HG02678 (cell line): Measurements from ENCODE around the gene ADAP2.
"Not testable (repeated sequence)": the region's sequence is repeated elsewhere in the genome, so short reads cannot be mapped to it uniquely, and the experiment has no call there.

Source experiments
- ATAC-seq: cut with Tn5 transposase; IDR thresholded peaks from one replicate; pipeline ENCODE4 v1.9.1; 2021; ENCODE audit warnings: mild to moderate bottlenecking, moderate library complexity; ENCODE audit not compliant: unreplicated experiment

The ADAP2 gene

GRCh38 chr17:30969989-30970830, 48.5 kb downstream of the ADAP2 start:
- peak; percentile 24 for ATAC-seq

- peak; percentile 62 for ATAC-seq
These were observed 49.3 kb downstream of the ADAP2 start, which contains the start of gene RNF135 for GRCh38 chr17:30970831-30971567. RNF135 (plus strand) TSS chr17:30971039; CDS start chr17:30971074, 35 bp downstream.

- no peak for ATAC-seq
These were observed 53.5 kb downstream of the ADAP2 start for GRCh38 chr17:30975042-30975820.

- not testable (repeated sequence) for ATAC-seq
These were observed 58.2 kb downstream of the ADAP2 start for GRCh38 chr17:30979919-30980318.

- no peak for ATAC-seq
These were observed 60.1 kb downstream of the ADAP2 start for GRCh38 chr17:30981531-30982519.

- no peak for ATAC-seq
These were observed 61.1 kb downstream of the ADAP2 start for GRCh38 chr17:30982855-30983254.

- ATAC-seq = no peak
These were observed 68.7 kb downstream of the ADAP2 start for GRCh38 chr17:30990458-30990857.

GRCh38 chr17:30992551-30992950, 70.8 kb downstream of the ADAP2 start:
- ATAC-seq = no peak

- no peak for ATAC-seq
These were observed 73.6 kb downstream of the ADAP2 start for GRCh38 chr17:30995347-30995746.

GRCh38 chr17:30996486-30996885, 74.7 kb downstream of the ADAP2 start:
- no peak for ATAC-seq

GRCh38 chr17:30997270-30997669, 75.5 kb downstream of the ADAP2 start:
- no peak for ATAC-seq

GRCh38 chr17:30997842-30998241, 76.1 kb downstream of the ADAP2 start:
- ATAC-seq = no peak

GRCh38 chr17:31002047-31002446, 80.3 kb downstream of the ADAP2 start:
- no peak for ATAC-seq

GRCh38 chr17:31003225-31003866, 81.6 kb downstream of the ADAP2 start:
- ATAC-seq = no peak

- ATAC-seq = no peak
These were observed 82.4 kb downstream of the ADAP2 start for GRCh38 chr17:31004160-31004559.

- ATAC-seq = no peak
These were observed 86.1 kb downstream of the ADAP2 start for GRCh38 chr17:31007695-31008373.

GRCh38 chr17:31008374-31009041, 86.8 kb downstream of the ADAP2 start:
- ATAC-seq = peak; percentile 61
